HepG2 (cell line): ENCODE results near the gene RBM5. TPM values are rescaled to one million over a fixed set of nuclear protein-coding genes. Genes with fewer than 3 reads are reported as not detected.

Experiments
- ATAC-seq: fragments of 200-7000 bp; cut with Tn5 transposase; 3 replicates; pipeline ENCODE4 v1.9.1; 2020; ENCODE audit warnings: mild to moderate bottlenecking, moderate library complexity
- BruUV-seq: library from RNA; stranded (reverse); fragments of 400-500 nt; replicated peaks from 2 replicates; lab custom pipeline; 2021; lab: Mats Ljungman, UMichigan
- CTCF ChIA-PET: fragments of 300-600 bp; formaldehyde crosslinking; extraction: SDS; loops from one replicate; lab custom pipeline; 2021; ENCODE audit warnings: low total read pairs, inconsistent platforms, low intra/inter-chr PET ratio; lab: Yijun Ruan, JAX
- POLR2A ChIA-PET: fragments of 350-600 bp; sonication (Branson Sonifier 250); formaldehyde crosslinking; loops from one replicate; lab custom pipeline; 2020; ENCODE audit warnings: antibody characterized with exemption, inconsistent platforms; lab: Yijun Ruan, JAX
- DNase-seq: peaks from one replicate; pipeline ENCODE4 v3.0.0-alpha.2; 2015; ENCODE audit warnings: low spot score
- FAIRE-seq: peaks from 3 replicates; lab custom pipeline; 2011; peaks lifted over from hg19 to GRCh38; lab: Jason Lieb, UNC
- H2AFZ ChIP-seq: one replicate; pipeline ENCODE4 v1.6.1; 2011; ENCODE audit warnings: low read length, inconsistent platforms
- H3K27ac ChIP-seq: fragments of 300-600 bp; 3 replicates; pipeline ENCODE4 v1.8.0; 2011; ENCODE audit warnings: mixed run types, mild to moderate bottlenecking, mixed read lengths, low read length, inconsistent platforms; ENCODE audit not compliant: insufficient read depth; ENCODE audit errors: extremely low read length
- H3K27me3 ChIP-seq, 2 experiments: fragments of 200-600 bp in 1 of 2; 2 replicates in 1 of 2; 3 replicates in 1 of 2; pipeline versions ENCODE4 v1.6.0 to v1.8.0; 2011; ENCODE audit warnings: low read length in 2 of 2, mild to moderate bottlenecking in 2 of 2, moderate library complexity in 2 of 2, inconsistent platforms in 1 of 2; ENCODE audit not compliant: insufficient read depth in 2 of 2, control insufficient read depth in 1 of 2
- H3K36me3 ChIP-seq, 2 experiments: fragments of 200-600 bp in 1 of 2; replicated peaks in 1 of 2; 2 replicates in 1 of 2; 3 replicates in 1 of 2; pipeline versions ENCODE4 v1.5.1 to v1.8.0; 2011; ENCODE audit warnings: low read length in 2 of 2, inconsistent platforms in 1 of 2; ENCODE audit not compliant: insufficient read depth in 2 of 2, control insufficient read depth in 1 of 2
- H3K4me1 ChIP-seq: 2 replicates; pipeline ENCODE4 v1.5.1; 2012; ENCODE audit warnings: low read length, inconsistent platforms; ENCODE audit not compliant: insufficient read depth
- H3K4me2 ChIP-seq: 2 replicates; pipeline ENCODE4 v1.6.0; 2011; ENCODE audit warnings: low read depth, low read length, inconsistent platforms
- H3K4me3 ChIP-seq, 3 experiments: fragments of 200-600 bp in 1 of 3; sonication (generic), shearing (Covaris generic) in 1 of 3; replicated peaks in 1 of 3; 2 replicates each; pipeline ENCODE4 v1.5.1; 2011 to 2016; ENCODE audit warnings: low read length in 3 of 3, inconsistent platforms in 2 of 3, low read depth in 2 of 3, mild to moderate bottlenecking in 2 of 3, control low read depth in 1 of 3, mixed read lengths in 1 of 3; ENCODE audit not compliant: insufficient read depth in 1 of 3
- H3K79me2 ChIP-seq: one replicate; pipeline ENCODE4 v1.6.1; 2011; ENCODE audit warnings: low read length, inconsistent platforms; ENCODE audit not compliant: insufficient read depth
- H3K9ac ChIP-seq: 2 replicates; pipeline ENCODE4 v1.6.0; 2011; ENCODE audit warnings: mild to moderate bottlenecking, low read depth, low read length, inconsistent platforms; ENCODE audit not compliant: insufficient read depth
- H3K9me3 ChIP-seq: 2 replicates; pipeline ENCODE4 v1.5.1; 2012; ENCODE audit warnings: mild to moderate bottlenecking, low read length
- H4K20me1 ChIP-seq: 2 replicates; pipeline ENCODE4 v1.6.0; 2011; ENCODE audit warnings: inconsistent platforms, mild to moderate bottlenecking, low read length, moderate library complexity; ENCODE audit not compliant: insufficient read depth
- AGO1 ChIP-seq: fragments of 200-400 bp; formaldehyde crosslinking; IDR thresholded peaks from 2 replicates; pipeline ENCODE4 v1.6.1; 2017; ENCODE audit warnings: mild to moderate bottlenecking, low read depth, low read length, moderate library complexity; ENCODE audit not compliant: poor library complexity, severe bottlenecking
- ELF3 ChIP-seq: IDR thresholded peaks from 2 replicates; pipeline ENCODE4 v1.6.1; 2016; ENCODE audit warnings: missing genetic modification reagents, missing compliant biosample characterization
- HMGA1 ChIP-seq: sonication (generic); formaldehyde crosslinking; conservative IDR thresholded peaks from 2 replicates; pipeline ENCODE4 v1.4.0; 2020; ENCODE audit warnings: missing genetic modification reagents
- SMAD9 ChIP-seq: sonication (generic); formaldehyde crosslinking; IDR thresholded peaks from 2 replicates; pipeline ENCODE4 v1.5.1; 2020; ENCODE audit warnings: mild to moderate bottlenecking, missing genetic modification reagents
- YEATS4 ChIP-seq: sonication (generic); formaldehyde crosslinking; IDR thresholded peaks from 2 replicates; pipeline ENCODE4 v1.4.0; 2020; ENCODE audit warnings: missing genetic modification reagents, borderline replicate concordance
- ZNF263 ChIP-seq: sonication (generic); formaldehyde crosslinking; IDR thresholded peaks from 2 replicates; pipeline ENCODE4 v1.4.0; 2020; ENCODE audit warnings: missing genetic modification reagents
- ZNF629 ChIP-seq: sonication (generic); formaldehyde crosslinking; conservative IDR thresholded peaks from 2 replicates; pipeline ENCODE4 v1.5.0; 2020; ENCODE audit warnings: missing genetic modification reagents
- ZNF768 ChIP-seq: sonication (generic); formaldehyde crosslinking; IDR thresholded peaks from 2 replicates; pipeline ENCODE4 v1.4.0; 2020; ENCODE audit warnings: missing genetic modification reagents
- ZNF839 ChIP-seq: sonication (generic); formaldehyde crosslinking; IDR thresholded peaks from 2 replicates; pipeline ENCODE4 v1.4.0; 2020; ENCODE audit warnings: missing genetic modification reagents, mild to moderate bottlenecking, borderline replicate concordance
- WGBS: methylation state at CpG from one replicate; pipeline ENCODE4 v1.1.6; 2017; ENCODE audit warnings: low lambda C conversion rate; 5-methylcytosine and 5-hydroxymethylcytosine counted together
- in situ Hi-C: cut with HindIII; loops from 2 replicates; pipeline ENCODE4 v1.10.0; 2017; ENCODE audit warnings: low pct_unique_long_range_greater_than_20kb; ENCODE audit not compliant: extremely low pct_ligation_motif_present
- intact Hi-C: fragments of 100-400 bp; cut with micrococcal nuclease; formaldehyde crosslinking; loops from one replicate; pipeline ENCODE4 v1.10.0; 2022; ENCODE audit not compliant: unreplicated experiment
- polyA plus RNA-seq, 8 experiments: library from polyadenylated mRNA; depleted of rRNA in 3 of 8; stranded (reverse) in 7 of 8; unstranded in 1 of 8; fragments of >200 nt; fragmentation: Illumina TruSeq in 4 of 8; extraction: Trizol in 4 of 8; gene quantifications; 2 replicates each; pipeline versions ENCODE4 v1.2.1 to v1.2.3, GENCODE V29; 2011 to 2016; ENCODE audit warnings: low read depth in 4 of 8, missing spikeins in 1 of 8, mixed read lengths in 1 of 8; ENCODE audit not compliant: insufficient read depth in 1 of 8
- total RNA-seq, 5 experiments: library from RNA; depleted of rRNA; stranded (reverse); fragments of >200 nt; fragmentation: Illumina TruSeq; extraction: Trizol; gene quantifications; 2 replicates each; pipeline ENCODE4 v1.2.3, GENCODE V29; 2016; ENCODE audit warnings: low read depth in 1 of 5
- TF ChIP-seq, protein P1 (sequence below): sonication (generic); formaldehyde crosslinking; IDR thresholded peaks from 2 replicates; pipeline ENCODE4 v1.4.0; 2020; ENCODE audit warnings: low read depth, missing genetic modification reagents
- TF ChIP-seq, protein P2 (sequence below), 2 experiments: sonication (generic) in 1 of 2; formaldehyde crosslinking in 1 of 2; IDR thresholded peaks; 2 replicates each; pipeline versions ENCODE4 v1.4.0 to v1.6.1; 2018 to 2020; ENCODE audit warnings: missing genetic modification reagents in 2 of 2, borderline replicate concordance in 1 of 2, low read depth in 1 of 2, mild to moderate bottlenecking in 1 of 2, missing biosample characterization in 1 of 2
- TF ChIP-seq, protein P3 (sequence below): sonication (generic); formaldehyde crosslinking; IDR thresholded peaks from 2 replicates; pipeline ENCODE4 v1.5.1; 2020; ENCODE audit warnings: missing genetic modification reagents, mild to moderate bottlenecking, borderline replicate concordance

RBM5 gene
- total and polyA plus RNA-seq, 2 of the 13 experiments (the other 11 are each of a cell fraction or from before 2014, with no cell fraction given) = 106 to 204 TPM

DNA sequence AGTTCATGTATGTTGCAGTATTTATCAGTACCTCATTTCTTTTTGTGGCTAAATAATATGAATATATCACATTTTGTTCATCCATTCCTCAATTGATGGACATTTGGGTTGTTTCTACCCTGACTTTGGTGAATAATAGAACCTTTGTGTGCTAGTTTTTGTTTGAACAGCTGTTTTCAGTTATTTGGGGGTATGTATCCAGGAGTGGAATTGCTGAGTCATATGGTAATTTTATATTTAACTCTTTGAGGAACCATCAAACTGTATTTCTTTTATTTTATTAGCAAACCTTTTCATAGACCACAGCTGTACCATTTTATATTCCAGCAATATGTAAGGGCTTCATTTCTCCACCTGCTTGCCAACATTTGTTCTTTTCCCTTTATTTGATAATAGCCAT lies 38.4 kb upstream of the RBM5 start (continued):
- TF ChIP-seq, protein P1, sequence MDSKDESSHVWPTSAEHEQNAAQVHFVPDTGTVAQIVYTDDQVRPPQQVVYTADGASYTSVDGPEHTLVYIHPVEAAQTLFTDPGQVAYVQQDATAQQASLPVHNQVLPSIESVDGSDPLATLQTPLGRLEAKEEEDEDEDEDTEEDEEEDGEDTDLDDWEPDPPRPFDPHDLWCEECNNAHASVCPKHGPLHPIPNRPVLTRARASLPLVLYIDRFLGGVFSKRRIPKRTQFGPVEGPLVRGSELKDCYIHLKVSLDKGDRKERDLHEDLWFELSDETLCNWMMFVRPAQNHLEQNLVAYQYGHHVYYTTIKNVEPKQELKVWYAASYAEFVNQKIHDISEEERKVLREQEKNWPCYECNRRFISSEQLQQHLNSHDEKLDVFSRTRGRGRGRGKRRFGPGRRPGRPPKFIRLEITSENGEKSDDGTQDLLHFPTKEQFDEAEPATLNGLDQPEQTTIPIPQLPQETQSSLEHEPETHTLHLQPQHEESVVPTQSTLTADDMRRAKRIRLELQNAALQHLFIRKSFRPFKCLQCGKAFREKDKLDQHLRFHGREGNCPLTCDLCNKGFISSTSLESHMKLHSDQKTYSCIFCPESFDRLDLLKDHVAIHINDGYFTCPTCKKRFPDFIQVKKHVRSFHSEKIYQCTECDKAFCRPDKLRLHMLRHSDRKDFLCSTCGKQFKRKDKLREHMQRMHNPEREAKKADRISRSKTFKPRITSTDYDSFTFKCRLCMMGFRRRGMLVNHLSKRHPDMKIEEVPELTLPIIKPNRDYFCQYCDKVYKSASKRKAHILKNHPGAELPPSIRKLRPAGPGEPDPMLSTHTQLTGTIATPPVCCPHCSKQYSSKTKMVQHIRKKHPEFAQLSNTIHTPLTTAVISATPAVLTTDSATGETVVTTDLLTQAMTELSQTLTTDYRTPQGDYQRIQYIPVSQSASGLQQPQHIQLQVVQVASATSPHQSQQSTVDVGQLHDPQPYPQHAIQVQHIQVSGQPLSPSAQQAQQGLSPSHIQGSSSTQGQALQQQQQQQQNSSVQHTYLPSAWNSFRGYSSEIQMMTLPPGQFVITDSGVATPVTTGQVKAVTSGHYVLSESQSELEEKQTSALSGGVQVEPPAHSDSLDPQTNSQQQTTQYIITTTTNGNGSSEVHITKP (CRISPR knock-in tag) = no peak

DNA sequence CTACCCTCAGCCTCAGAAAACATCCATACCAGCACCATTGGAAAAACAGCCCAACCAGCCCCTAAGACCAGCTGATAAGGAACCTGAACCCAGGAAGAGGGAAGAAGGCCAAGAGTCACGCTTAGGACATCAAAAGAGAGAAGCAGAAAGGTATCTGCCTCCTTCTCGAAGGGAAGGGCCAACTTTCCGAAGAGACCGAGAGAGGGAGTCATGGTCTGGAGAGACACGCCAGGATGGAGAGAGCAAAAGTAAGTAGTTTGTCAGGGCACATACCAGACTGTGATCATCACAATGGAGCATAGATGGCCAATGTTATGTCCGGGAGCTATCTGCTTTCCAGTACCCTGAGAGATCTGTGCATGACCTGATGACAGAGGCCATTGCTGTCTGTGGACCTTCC lies 31.0 kb upstream of the RBM5 start:
- peaks cover 16 to 62% of the 10 kb centered on the region in 2 experiments for H3K36me3 ChIP-seq
- TF ChIP-seq ZNF263 (CRISPR knock-in tag) = no peak
- no peak for TF ChIP-seq SMAD9 (CRISPR knock-in tag)
- TF ChIP-seq ZNF629 (CRISPR knock-in tag) = no peak
- no peak for TF ChIP-seq ZNF839
- TF ChIP-seq YEATS4 (CRISPR knock-in tag) = no peak
- no peak for TF ChIP-seq ZNF768 (CRISPR knock-in tag)
- TF ChIP-seq, protein P2, sequence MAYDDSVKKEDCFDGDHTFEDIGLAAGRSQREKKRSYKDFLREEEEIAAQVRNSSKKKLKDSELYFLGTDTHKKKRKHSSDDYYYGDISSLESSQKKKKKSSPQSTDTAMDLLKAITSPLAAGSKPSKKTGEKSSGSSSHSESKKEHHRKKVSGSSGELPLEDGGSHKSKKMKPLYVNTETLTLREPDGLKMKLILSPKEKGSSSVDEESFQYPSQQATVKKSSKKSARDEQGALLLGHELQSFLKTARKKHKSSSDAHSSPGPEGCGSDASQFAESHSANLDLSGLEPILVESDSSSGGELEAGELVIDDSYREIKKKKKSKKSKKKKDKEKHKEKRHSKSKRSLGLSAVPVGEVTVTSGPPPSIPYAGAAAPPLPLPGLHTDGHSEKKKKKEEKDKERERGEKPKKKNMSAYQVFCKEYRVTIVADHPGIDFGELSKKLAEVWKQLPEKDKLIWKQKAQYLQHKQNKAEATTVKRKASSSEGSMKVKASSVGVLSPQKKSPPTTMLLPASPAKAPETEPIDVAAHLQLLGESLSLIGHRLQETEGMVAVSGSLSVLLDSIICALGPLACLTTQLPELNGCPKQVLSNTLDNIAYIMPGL (CRISPR knock-in tag; IDR thresholded peaks at IDR 0.05; ENCODE audit: borderline replicate concordance in 1 of 2, low read depth in 1 of 2) = no peak
- TF ChIP-seq HMGA1 (CRISPR knock-in tag) = no peak
- TF ChIP-seq AGO1 = no peak
- TF ChIP-seq, protein P3, sequence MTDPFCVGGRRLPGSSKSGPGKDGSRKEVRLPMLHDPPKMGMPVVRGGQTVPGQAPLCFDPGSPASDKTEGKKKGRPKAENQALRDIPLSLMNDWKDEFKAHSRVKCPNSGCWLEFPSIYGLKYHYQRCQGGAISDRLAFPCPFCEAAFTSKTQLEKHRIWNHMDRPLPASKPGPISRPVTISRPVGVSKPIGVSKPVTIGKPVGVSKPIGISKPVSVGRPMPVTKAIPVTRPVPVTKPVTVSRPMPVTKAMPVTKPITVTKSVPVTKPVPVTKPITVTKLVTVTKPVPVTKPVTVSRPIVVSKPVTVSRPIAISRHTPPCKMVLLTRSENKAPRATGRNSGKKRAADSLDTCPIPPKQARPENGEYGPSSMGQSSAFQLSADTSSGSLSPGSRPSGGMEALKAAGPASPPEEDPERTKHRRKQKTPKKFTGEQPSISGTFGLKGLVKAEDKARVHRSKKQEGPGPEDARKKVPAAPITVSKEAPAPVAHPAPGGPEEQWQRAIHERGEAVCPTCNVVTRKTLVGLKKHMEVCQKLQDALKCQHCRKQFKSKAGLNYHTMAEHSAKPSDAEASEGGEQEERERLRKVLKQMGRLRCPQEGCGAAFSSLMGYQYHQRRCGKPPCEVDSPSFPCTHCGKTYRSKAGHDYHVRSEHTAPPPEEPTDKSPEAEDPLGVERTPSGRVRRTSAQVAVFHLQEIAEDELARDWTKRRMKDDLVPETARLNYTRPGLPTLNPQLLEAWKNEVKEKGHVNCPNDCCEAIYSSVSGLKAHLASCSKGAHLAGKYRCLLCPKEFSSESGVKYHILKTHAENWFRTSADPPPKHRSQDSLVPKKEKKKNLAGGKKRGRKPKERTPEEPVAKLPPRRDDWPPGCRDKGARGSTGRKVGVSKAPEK (CRISPR knock-in tag) = no peak
- TF ChIP-seq ELF3 = no peak
- no peak for FAIRE-seq
- H3K4me2 ChIP-seq = no peak overlapping the region
- H2AFZ ChIP-seq = no peak overlapping the region
- ATAC-seq = no peak
- intact Hi-C loops = no loop called here
- no peak for DNase-seq
- no TSS peak for BruUV-seq
- H3K79me2 ChIP-seq = no peaks in the 10 kb centered on the region
- CTCF ChIA-PET = no interaction called here
- H4K20me1 ChIP-seq = no peaks in the 10 kb centered on the region
- no peaks in the 10 kb centered on the region for H3K4me1 ChIP-seq
- POLR2A ChIA-PET = interaction anchor here (0.7 kb wide), 1 partner anchor 894 kb away, joined by 3 read pairs; no protein-coding TSS in a partner anchor
- H3K27me3 ChIP-seq = no peaks in the 10 kb centered on the region
- H3K27ac ChIP-seq = no peak overlapping the region
- H3K4me3 ChIP-seq = no peak overlapping the region
- no peak overlapping the region for H3K9ac ChIP-seq
- no peaks in the 10 kb centered on the region for H3K9me3 ChIP-seq
- WGBS = 98% methylated on average over 6 of the region's 6 CpGs
- in situ Hi-C loops = no loop called here
